Measurements from ENCODE around the gene POLE3.
"Not testable (repeated sequence)": the region's sequence is repeated elsewhere in the genome, so short reads cannot be mapped to it uniquely, and the experiment has no call there.

The POLE3 gene

GRCh38 chr9:113401027-113401792, 9.3 kb downstream of the POLE3 start, which contains the start of gene ALAD:
Gene ALAD (minus strand): TSS chr9:113401284. CDS start chr9:113393559, 7,725 bp downstream.
- peak; percentile 99 for ATAC-seq

- no peak for ATAC-seq
Observed at GRCh38 chr9:113399646-113400200, 10.8 kb downstream of the POLE3 start.

GRCh38 chr9:113398796-113399195, 11.7 kb downstream of the POLE3 start:
- ATAC-seq: no peak

- no peak for ATAC-seq
Observed at GRCh38 chr9:113397203-113397631, 13.3 kb downstream of the POLE3 start.

GRCh38 chr9:113395000-113395861, 15.2 kb downstream of the POLE3 start:
- ATAC-seq: no peak

GRCh38 chr9:113393281-113393680, 17.2 kb downstream of the POLE3 start:
- no peak for ATAC-seq

- no peak for ATAC-seq
Observed at GRCh38 chr9:113391917-113392316, 18.6 kb downstream of the POLE3 start.

- no peak for ATAC-seq
Observed at GRCh38 chr9:113390192-113390960, 20.1 kb downstream of the POLE3 start.

GRCh38 chr9:113389451-113389850, 21.0 kb downstream of the POLE3 start:
- no peak for ATAC-seq

- ATAC-seq: no peak
Observed at GRCh38 chr9:113388833-113389232, 21.6 kb downstream of the POLE3 start.

- ATAC-seq: no peak
Observed at GRCh38 chr9:113387560-113388230, 22.8 kb downstream of the POLE3 start.

- ATAC-seq: no peak
Observed at GRCh38 chr9:113386571-113387393, 23.7 kb downstream of the POLE3 start.

- ATAC-seq: no peak
Observed at GRCh38 chr9:113381909-113382411, 28.5 kb downstream of the POLE3 start.

GRCh38 chr9:113381441-113381840, 29.0 kb downstream of the POLE3 start:
- ATAC-seq: not testable (repeated sequence)

GRCh38 chr9:113380869-113381378, 29.6 kb downstream of the POLE3 start:
- no peak for ATAC-seq

GRCh38 chr9:113379829-113380210, 30.7 kb downstream of the POLE3 start:
- not testable (repeated sequence) for ATAC-seq

- ATAC-seq: not testable (repeated sequence)
Observed at GRCh38 chr9:113379094-113379828, 31.2 kb downstream of the POLE3 start.

GRCh38 chr9:113376634-113377567, 33.6 kb downstream of the POLE3 start, which contains the start of gene HDHD3:
Gene HDHD3 (minus strand): TSS chr9:113376986. CDS start chr9:113374354, 2,632 bp downstream.
- ATAC-seq: peak; percentile 88 to 90
